ENCODE measurements around the gene MARCHF10.

GRCh38 chr17:62666801-62667591 is 141.1 kb downstream of the MARCHF10 start:
- no peak for TF ChIP-seq CTCF (IDR thresholded peaks at IDR 0.05 in 2 of 3, conservative IDR thresholded peaks at IDR 0.05 in 1 of 3; ENCODE audit: borderline replicate concordance in 1 of 3, insufficient read depth in 1 of 3, low read depth in 2 of 3, low read length in 2 of 3)
- TF ChIP-seq REST (IDR thresholded peaks at IDR 0.05; ENCODE audit: low read depth), result no peak
